Mammary epithelial cell (primary cell): ENCODE data around the gene THAP12.

Experiments used
- EZH2 ChIP-seq: IDR thresholded peaks from 2 replicates; pipeline ENCODE4 v1.6.1; 2012; ENCODE audit warnings: low read length, inconsistent platforms, borderline replicate concordance
- TF ChIP-seq, protein P1 (sequence below), 2 donors: IDR thresholded peaks in 1 of 2; conservative IDR thresholded peaks in 1 of 2; 2 replicates each; pipeline ENCODE4 v1.5.1; 2011 to 2012; ENCODE audit warnings: inconsistent platforms in 2 of 2, low read length in 2 of 2, mild to moderate bottlenecking in 2 of 2, control low read depth in 1 of 2, low read depth in 1 of 2; ENCODE audit not compliant: insufficient read depth in 1 of 2; ENCODE audit errors: extremely low read depth in 1 of 2

- TF ChIP-seq, protein P1, sequence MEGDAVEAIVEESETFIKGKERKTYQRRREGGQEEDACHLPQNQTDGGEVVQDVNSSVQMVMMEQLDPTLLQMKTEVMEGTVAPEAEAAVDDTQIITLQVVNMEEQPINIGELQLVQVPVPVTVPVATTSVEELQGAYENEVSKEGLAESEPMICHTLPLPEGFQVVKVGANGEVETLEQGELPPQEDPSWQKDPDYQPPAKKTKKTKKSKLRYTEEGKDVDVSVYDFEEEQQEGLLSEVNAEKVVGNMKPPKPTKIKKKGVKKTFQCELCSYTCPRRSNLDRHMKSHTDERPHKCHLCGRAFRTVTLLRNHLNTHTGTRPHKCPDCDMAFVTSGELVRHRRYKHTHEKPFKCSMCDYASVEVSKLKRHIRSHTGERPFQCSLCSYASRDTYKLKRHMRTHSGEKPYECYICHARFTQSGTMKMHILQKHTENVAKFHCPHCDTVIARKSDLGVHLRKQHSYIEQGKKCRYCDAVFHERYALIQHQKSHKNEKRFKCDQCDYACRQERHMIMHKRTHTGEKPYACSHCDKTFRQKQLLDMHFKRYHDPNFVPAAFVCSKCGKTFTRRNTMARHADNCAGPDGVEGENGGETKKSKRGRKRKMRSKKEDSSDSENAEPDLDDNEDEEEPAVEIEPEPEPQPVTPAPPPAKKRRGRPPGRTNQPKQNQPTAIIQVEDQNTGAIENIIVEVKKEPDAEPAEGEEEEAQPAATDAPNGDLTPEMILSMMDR (conservative IDR thresholded peaks at IDR 0.05 in 1 of 2, IDR thresholded peaks at IDR 0.05 in 1 of 2; ENCODE audit: extremely low read depth in 1 of 2, insufficient read depth in 1 of 2, low read depth in 1 of 2, low read length in 2 of 2) = no peak
- TF ChIP-seq EZH2 = no peak
Observed at GRCh38 chr11:76379807-76380158, 1.1 kb downstream of the THAP12 start.
